ENCODE measurements around the gene VLDLR. TPM values are rescaled to one million over a fixed set of nuclear protein-coding genes. Genes with fewer than 3 reads are reported as not detected.

Gene VLDLR
- total RNA-seq, 1 experiment from 2014 or later = 2.1 TPM

DNA sequence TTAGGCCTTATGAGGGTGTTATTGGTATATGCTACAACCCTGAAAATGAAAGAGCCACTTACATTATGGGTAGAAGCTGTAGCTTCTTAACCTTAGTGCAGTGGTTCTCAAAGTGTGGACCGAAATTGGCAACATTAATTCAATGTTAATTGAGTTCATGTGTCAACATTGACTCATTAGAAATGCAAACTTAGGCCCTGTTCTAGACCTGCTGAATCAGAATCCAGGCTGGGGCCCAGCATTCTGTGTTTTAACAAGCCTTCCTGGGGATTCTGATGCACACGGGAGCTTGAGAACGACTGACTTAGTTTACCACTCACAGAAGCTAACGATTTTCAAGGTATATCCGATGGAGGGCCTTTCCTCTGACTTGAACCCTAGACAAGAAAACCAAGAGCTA, 7.3 kb downstream of the VLDLR start:
- H3K27me3 ChIP-seq (ENCODE audit: control insufficient read depth, insufficient read depth, low read length) = no peaks in the 10 kb centered on the region
- H3K4me1 ChIP-seq (ENCODE audit: control insufficient read depth, insufficient read depth, low read length) = no peaks in the 10 kb centered on the region
- H3K36me3 ChIP-seq (ENCODE audit: control insufficient read depth, insufficient read depth, low read length) = no peaks in the 10 kb centered on the region
- in situ Hi-C loops (cut with HindIII; ENCODE audit: low pct_unique_long_range_greater_than_20kb, low sequenced_read_pairs) (no loop called here), intact Hi-C loops (cut with micrococcal nuclease; ENCODE audit: unreplicated experiment) (no loop called here)
- ATAC-seq = no peak
- POLR2A ChIA-PET = interaction anchor here (0.6 kb wide), 1 partner anchor 318 kb away, joined by 3 read pairs; no protein-coding TSS in a partner anchor
- no TSS peak for BruUV-seq (replicated peaks)
- CTCF ChIA-PET = no interaction called here
- H3K9me3 ChIP-seq (ENCODE audit: control insufficient read depth, insufficient read depth, low read depth, low read length) = no peaks in the 10 kb centered on the region
- H3K4me3 ChIP-seq (ENCODE audit: low read depth in 2 of 2, low read length in 2 of 2) = no peak overlapping the region
- TF ChIP-seq, protein P1, sequence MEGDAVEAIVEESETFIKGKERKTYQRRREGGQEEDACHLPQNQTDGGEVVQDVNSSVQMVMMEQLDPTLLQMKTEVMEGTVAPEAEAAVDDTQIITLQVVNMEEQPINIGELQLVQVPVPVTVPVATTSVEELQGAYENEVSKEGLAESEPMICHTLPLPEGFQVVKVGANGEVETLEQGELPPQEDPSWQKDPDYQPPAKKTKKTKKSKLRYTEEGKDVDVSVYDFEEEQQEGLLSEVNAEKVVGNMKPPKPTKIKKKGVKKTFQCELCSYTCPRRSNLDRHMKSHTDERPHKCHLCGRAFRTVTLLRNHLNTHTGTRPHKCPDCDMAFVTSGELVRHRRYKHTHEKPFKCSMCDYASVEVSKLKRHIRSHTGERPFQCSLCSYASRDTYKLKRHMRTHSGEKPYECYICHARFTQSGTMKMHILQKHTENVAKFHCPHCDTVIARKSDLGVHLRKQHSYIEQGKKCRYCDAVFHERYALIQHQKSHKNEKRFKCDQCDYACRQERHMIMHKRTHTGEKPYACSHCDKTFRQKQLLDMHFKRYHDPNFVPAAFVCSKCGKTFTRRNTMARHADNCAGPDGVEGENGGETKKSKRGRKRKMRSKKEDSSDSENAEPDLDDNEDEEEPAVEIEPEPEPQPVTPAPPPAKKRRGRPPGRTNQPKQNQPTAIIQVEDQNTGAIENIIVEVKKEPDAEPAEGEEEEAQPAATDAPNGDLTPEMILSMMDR (IDR thresholded peaks at IDR 0.05) = no peak
- TF ChIP-seq TCF7L2 (IDR thresholded peaks at IDR 0.05; ENCODE audit: low read depth, low read length) = no peak
- no peak for TF ChIP-seq REST (IDR thresholded peaks at IDR 0.05; ENCODE audit: insufficient read depth in 1 of 2, low read depth in 2 of 2, low read length in 1 of 2)
- no peak for TF ChIP-seq POLR2AphosphoS5 (IDR thresholded peaks at IDR 0.05; ENCODE audit: low read depth, low read length)
- TF ChIP-seq SIN3A (IDR thresholded peaks at IDR 0.05; ENCODE audit: borderline replicate concordance, insufficient read depth, low read depth, low read length) = no peak
- no peak for DNase-seq (ENCODE audit: low read depth, low spot score)
- H3K27ac ChIP-seq (ENCODE audit: low read length) = no peak overlapping the region

GRCh38 chr9:2630158-2630557, 8.6 kb downstream of the VLDLR start:
- H3K4me1 ChIP-seq (ENCODE audit: control insufficient read depth, insufficient read depth, low read length) = no peaks in the 10 kb centered on the region
- H3K9me3 ChIP-seq (ENCODE audit: control insufficient read depth, insufficient read depth, low read depth, low read length) = no peaks in the 10 kb centered on the region
- ChIA-PET CTCF (no interaction called here), POLR2A (no interaction called here)
- TF ChIP-seq, protein P1 (IDR thresholded peaks at IDR 0.05) = no peak
- TF ChIP-seq TCF7L2 (IDR thresholded peaks at IDR 0.05; ENCODE audit: low read depth, low read length) = no peak
- TF ChIP-seq SIN3A (IDR thresholded peaks at IDR 0.05; ENCODE audit: borderline replicate concordance, insufficient read depth, low read depth, low read length) = no peak
- TF ChIP-seq POLR2AphosphoS5 (IDR thresholded peaks at IDR 0.05; ENCODE audit: low read depth, low read length) = no peak
- TF ChIP-seq REST (IDR thresholded peaks at IDR 0.05; ENCODE audit: insufficient read depth in 1 of 2, low read depth in 2 of 2, low read length in 1 of 2) = no peak
- H3K36me3 ChIP-seq (ENCODE audit: control insufficient read depth, insufficient read depth, low read length) = no peaks in the 10 kb centered on the region
- intact Hi-C loops (cut with micrococcal nuclease; ENCODE audit: unreplicated experiment) (no loop called here), in situ Hi-C loops (cut with HindIII; ENCODE audit: low pct_unique_long_range_greater_than_20kb, low sequenced_read_pairs) (no loop called here)
- H3K4me3 ChIP-seq (ENCODE audit: low read depth in 2 of 2, low read length in 2 of 2) = no peak overlapping the region
- no peak overlapping the region for H3K27ac ChIP-seq (ENCODE audit: low read length)
- no peak for ATAC-seq
- DNase-seq (ENCODE audit: low read depth, low spot score) = no peak
- H3K27me3 ChIP-seq (ENCODE audit: control insufficient read depth, insufficient read depth, low read length) = no peaks in the 10 kb centered on the region
- no TSS peak for BruUV-seq (replicated peaks)
